Activated T-cell treated with anti-CD3 and anti-CD28 coated beads for 24 hours (primary cell): ENCODE results near the gene PANK1.

ENCODE experiments used
- DNase-seq: peaks from one replicate; pipeline ENCODE4 v3.0.0-alpha.2; 2020; ENCODE audit warnings: low read depth

Gene PANK1

DNA sequence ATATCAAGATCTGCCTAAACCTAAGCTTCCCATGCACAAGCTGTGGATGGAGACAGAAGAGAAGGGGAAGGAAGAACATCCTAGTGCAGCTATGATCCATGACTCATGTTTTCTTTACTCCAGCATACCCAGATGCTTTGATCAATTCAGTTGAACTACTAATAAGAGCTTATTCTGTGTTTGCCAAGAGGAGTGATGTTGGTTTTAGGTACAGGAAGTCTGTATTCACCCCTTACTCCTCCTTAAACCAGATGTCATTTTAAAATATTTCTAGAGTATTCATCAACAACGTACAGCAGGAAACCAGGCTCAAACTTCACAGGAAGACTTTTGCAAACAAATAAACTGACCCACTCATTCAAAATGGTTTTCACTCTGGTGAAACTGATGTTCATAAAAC, 29.2 kb downstream of the PANK1 start:
- DNase-seq: no peak

DNA sequence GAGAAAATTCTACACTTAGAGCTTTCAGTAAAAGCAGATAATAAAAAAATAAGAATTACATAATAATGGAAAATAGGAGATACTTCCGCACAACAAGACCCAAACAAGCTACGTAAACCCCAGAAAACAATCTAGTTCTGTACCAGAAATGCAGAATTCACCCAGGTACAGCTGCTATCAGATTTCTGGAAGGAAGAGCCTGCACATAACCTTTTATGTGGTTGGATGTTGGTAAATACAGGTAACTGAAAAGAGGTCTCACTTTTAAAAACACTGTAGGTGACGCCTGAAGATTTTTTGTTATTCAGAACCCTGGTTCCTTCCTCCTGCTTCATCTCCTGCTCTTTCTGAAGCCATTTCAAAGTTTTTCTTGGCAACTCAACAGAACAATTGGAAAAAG, 29.9 kb downstream of the PANK1 start:
- DNase-seq: no peak

DNA sequence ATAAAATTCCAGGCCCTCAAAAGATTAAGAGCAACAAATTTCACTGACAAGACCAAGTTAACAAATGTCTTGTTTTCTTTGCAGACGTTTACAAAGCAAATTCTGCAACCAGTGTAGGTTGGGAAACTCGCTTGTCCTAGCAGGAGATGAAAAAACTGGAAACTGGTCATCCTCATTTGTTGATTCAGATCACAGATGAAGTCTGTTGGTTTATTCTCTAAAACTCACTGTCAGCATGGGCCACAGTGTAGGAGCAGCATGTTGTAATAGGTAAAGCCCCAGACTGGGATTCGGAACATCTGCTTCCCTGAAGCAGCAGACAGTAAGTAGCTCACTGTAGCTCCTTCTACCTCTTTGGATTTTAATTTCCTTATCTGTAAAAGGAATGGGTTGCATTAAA, 31.5 kb downstream of the PANK1 start:
- no peak for DNase-seq

DNA sequence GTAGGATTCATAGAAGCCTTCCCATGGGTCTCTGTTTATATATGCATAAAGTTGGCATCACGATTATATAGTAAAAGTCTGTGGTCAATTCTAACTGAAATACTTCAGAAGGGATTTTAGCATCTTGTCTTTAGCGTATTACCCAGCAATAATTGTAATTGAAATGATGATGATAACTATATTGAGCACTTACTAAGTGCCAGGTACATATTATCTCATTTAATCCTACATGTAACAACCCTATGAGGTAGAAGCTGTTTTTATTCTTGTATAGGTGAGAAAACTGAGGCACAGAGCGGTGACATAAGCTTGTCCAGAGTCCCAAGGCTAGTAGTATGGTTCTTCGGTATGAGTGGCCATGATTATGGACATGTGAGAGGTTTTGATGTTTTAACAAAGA, 33.8 kb downstream of the PANK1 start:
- no peak for DNase-seq

DNA sequence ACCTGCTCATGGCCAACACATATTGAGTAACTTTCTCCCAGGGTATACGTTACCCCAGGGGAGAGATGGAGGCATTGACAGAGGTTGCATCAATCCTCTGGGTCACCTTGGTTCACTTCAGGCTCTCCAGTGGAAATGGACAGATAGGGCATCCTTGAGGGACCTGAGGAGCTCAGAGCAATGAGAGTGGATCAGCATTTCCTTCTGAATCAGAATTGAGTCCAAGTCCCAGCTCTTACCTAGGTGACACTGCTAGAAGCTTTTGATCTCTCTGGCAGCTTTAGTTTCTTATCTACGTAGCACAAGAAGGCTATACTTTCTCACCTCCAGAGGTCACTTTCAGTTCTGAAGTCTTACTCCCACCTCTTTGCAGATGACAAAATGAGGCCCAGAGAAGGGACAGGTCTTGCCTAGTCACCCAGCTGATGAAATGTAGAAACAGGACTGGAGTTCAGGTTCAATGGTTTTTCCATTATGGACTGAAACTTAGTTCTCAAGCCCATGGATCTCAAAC, 35.2 kb downstream of the PANK1 start:
- DNase-seq: no peak

DNA sequence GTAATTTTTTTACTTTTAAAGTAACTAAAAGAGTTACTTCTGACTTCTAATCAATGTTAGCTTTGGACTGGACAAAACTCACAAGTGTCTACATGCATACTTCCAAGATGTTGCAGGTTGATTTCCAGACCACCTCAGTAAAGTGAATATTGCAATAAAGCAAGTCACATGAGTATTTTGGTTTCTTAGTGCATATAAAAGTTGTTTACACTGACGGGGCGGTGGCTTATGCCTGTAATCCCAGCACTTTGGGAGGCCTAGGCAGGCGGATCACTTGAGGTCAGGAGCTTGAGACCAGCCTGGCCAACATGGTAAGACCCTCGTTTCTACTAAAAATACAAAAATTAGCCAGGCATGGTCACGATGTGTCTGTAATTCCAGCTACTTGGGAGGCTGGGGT, 40.8 kb downstream of the PANK1 start:
- no peak for DNase-seq

GRCh38 chr10:89602919-89603318, 42.1 kb downstream of the PANK1 start:
- no peak for DNase-seq

GRCh38 chr10:89601728-89602361, 43.2 kb downstream of the PANK1 start:
- no peak for DNase-seq

- DNase-seq: no peak
These were observed 45.0 kb downstream of the PANK1 start for GRCh38 chr10:89600041-89600440.

DNA sequence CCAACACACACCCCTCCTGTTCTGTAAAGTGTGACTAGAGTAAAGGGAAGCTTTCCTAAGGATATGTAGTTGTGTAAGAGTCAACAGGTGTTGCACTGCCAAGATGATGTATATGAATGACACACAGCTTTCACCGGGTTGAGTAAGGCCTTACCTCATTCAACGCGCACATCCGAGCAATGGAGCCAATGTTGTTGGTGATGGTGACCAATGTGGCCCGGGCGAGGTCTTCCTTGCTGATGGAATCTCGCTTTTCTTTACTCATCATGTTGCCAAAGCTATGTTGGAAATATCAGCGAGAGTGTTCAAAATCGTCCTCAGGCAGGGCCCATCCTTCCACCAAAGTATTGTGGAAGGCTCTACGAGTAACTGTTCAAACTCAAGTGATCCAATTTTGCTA, 52.0 kb downstream of the PANK1 start:
- DNase-seq: no peak

DNA sequence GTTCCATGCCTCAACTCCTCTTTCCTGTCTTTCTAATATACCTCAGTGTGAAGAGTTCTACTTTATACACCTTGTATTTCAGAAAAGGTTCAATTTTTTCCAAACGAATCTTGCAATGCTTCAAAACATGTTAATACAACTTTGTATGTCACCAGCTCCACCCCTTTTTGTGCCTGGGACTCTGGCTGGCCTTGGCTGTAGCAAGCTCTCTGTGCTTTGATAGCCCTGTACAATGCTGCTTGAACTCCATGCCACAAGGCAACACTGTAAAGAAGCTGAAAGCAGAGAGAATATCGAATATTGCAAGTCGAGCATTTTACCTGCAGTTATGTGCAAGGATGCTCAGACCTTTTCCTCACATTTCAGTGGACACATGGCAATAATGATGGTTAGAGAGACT, 52.5 kb downstream of the PANK1 start:
- DNase-seq: no peak

DNA sequence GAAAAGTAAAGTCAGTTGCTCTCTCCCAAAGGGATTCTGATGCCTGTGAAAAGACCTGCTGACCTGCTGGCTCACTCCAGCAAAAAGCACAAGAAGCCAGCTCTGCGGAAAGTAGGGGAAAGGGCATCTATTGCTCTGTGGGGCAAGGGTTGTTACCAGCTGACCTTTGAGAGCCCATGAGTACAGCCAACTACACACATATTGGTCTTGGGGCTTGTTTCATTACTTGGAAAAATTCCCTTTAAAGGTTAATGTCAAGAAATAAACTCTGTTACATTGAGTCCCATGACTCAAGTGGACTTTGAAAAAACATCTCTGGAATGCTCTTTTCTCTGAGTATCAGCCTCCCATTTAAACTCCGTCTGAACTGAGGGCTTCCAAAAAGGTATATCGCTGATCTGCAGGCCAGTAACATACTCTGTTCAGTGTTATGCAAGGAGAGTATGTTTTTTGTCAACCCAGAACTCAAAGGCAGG, 53.2 kb downstream of the PANK1 start:
- DNase-seq: no peak

DNA sequence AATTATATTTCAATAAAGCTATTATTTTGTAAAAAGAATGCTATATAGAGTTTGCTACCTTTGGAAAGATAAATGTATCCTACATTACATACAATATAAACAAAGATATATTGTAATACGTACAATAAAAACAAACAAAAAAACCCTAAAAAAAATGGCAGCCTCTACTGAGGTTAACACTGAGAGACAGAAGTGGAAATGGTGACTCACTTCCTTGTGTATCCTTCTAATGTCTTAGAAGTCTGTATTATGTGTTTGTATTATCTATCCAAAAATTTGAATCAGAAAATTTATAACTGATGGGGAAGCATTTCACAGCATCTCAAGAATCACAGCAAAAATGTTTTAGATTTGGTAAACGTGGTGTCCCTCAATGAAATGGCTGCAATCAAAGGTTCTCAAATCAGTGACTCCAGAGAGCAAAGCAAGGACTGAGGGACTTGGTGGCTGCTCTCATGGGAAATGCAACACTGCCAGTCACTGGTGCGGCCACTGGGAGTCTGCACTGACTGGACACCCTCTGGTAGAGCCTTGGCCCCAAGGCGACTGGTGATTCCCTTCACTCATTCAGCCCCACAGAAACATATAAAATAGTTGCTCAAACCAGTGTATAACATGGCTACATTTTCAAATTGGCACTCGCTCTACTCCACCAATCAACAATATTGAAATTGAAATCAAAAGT, 53.8 kb downstream of the PANK1 start:
- DNase-seq: no peak

- no peak for DNase-seq
These were observed 54.7 kb downstream of the PANK1 start for GRCh38 chr10:89590326-89590725.

DNA sequence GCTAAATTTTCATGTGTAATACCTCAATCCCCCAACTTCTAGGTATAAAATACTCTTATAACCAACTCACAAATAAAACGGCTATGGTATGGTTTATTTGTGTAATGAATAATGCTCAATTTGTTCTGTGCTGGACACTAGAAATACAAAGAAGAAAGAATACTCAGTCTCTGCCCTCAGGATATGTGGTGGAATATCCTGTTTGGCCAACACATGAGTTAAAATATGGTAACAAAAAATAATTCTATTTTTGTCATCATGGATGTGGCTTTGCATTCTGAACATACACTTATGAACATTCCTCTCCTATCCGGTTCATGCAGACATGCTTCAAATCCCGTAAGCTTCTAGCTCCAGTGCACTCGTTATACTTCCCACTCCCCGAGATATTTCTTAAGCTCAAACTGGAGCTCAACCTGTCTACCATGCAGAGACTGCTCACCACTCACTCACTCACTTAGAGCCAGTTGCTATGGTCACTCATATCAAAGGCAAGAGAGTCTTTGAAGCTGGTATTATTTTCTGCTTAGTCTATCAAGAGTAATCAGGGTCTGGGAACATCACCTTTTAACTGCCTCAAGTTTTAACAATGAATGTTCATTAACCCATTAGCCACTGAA, 55.8 kb downstream of the PANK1 start:
- no peak for DNase-seq

DNA sequence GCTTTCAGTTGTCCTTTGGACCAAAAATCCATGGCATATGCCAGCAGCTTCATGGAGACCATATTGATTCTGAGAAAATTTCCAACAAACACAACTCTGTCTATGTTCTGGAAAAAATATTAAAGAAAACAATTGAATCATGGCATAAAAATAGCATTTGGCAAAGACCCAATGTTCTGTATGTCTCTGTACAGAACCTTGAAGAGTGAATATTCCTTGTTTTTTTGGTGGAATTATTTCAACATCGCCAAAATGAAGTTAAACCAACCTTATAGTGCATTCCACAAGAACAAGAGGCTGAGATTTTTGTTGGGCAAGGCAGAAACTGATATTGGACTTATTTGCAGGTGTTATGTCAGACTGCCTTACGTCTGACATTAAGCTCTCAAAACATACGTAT, 56.4 kb downstream of the PANK1 start:
- no peak for DNase-seq

DNA sequence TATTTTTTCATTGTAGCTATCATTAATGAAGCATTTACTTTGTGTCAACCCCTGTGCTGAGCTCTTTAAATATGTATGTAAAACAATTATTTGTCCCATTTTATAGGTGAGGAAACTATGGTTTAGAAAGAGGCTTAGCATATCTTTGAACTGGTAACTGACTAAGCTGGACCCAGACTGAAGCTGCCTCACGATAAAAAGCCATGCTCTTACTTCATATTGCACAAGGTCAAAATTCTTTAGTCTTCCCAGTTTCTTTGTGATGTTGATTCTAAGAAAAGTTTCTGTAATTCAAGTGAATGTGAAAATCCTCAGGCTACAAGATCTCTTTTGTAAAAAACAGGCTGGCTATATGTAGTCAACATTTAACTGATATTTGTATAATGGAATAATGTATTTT, 63.0 kb downstream of the PANK1 start:
- no peak for DNase-seq

- no peak for DNase-seq
These were observed 64.8 kb downstream of the PANK1 start for GRCh38 chr10:89580243-89580642.

GRCh38 chr10:89576696-89577095, 68.3 kb downstream of the PANK1 start:
- no peak for DNase-seq

DNA sequence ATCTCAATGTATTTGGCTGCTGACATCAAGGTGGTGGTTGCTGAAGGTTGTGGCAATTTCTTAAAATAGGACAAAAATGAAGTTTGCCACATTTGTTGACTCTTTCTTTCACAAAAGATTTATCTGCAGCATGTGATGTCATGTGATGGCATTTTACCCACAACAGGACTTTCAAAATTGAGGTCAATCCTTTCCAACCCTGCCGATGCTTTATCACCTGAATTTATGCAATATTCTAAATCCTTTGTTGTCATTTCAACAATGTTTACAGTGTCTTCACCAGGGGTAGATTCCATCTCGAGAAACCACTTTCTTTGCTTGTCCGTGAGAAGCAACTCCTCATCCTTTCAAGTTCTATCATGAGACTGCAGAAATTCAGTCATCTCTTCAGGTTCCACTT, 69.0 kb downstream of the PANK1 start:
- DNase-seq: no peak

- DNase-seq: no peak
These were observed 70.0 kb downstream of the PANK1 start for GRCh38 chr10:89575031-89575430.

DNA sequence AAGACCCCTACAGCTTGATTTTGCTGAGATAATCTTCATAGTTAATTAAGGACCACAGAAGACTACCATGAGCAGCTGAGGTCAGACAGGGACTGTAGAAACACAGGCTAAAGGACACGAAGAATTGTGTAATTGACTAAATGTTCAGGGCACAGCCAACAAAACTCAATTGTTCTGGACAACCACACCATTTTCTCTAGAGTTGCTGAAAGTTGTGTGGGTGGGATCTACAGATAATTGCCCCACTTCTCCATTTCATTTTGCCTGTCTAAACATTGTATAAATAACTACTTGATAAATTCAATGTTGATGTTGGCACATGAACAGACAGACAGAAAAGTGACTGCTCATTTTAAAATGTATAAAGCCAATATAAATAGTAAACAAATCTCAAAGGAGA, 70.7 kb downstream of the PANK1 start:
- no peak for DNase-seq

DNA sequence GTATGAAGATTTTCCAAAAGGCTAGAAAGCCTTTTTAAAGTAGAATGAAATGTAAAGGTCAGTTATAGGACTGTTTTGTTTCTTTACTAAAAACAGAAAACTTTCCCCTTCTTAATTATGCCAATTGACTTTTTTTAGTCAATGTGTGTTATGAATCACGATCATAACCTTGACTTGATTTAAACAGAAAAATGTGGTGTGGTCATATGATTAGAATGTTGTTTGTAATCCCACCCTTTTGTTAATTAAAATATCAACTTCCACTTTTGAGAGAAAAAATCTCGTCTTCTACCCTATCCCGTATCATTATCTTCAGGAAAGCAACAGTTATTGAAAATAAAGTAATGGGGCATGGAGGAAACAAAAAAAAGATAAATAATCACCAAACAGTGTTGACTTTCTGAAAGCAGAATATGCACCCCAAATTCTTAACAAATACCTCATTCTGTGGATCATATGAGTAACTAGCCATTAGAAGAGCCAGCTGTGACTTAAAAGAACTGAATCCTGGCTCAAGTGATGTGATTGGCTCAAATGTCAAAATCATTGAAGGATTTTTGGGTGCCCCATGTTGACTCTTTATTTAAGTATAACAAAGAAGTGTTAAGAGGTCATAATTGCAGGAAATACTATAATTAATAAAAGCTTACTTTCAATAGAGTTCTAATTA, 77.3 kb downstream of the PANK1 start:
- no peak for DNase-seq
